Measurements from ENCODE around the gene SNAI3.

DNA sequence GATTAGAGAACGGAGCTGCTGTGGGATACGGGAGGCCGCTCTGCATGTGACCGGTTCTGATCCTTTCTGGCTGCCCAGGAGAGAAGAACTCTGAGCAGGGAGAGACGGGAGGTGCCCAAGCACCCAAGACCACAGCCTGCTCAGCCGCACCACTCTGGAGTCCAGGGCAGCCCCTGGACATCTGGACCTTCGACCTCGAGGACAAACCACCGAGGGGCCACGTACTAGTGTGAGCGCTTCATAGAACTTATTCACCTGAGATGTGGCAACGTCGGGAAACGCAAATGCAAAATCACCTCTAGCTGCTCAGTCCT lies 14.0 kb upstream of the SNAI3 start:
- TF ChIP-seq EZH2 (IDR thresholded peaks at IDR 0.05; ENCODE audit: low read depth, unreplicated experiment) (no peak), CTCF (conservative IDR thresholded peaks at IDR 0.05; ENCODE audit: low read depth in 2 of 2) (no peak)

All from GM23338 (cell line).